ENCODE measurements around the gene ATXN1.

Gene ATXN1

GRCh38 chr6:16647422-16647821 is 113.8 kb downstream of the ATXN1 start:
- TF ChIP-seq GATA3 (IDR thresholded peaks at IDR 0.05; ENCODE audit: low read depth, low read length) (no peak), GATA2 (IDR thresholded peaks at IDR 0.05; ENCODE audit: low read depth, low read length) (no peak)

- no peak for TF ChIP-seq GATA3 (IDR thresholded peaks at IDR 0.05; ENCODE audit: low read depth, low read length)
- no peak for TF ChIP-seq GATA2 (IDR thresholded peaks at IDR 0.05; ENCODE audit: low read depth, low read length)
These were observed 116.6 kb downstream of the ATXN1 start for GRCh38 chr6:16644540-16645250.

- TF ChIP-seq GATA3 (IDR thresholded peaks at IDR 0.05; ENCODE audit: low read depth, low read length) (no peak), GATA2 (IDR thresholded peaks at IDR 0.05; ENCODE audit: low read depth, low read length) (no peak)
These were observed 121.4 kb downstream of the ATXN1 start for GRCh38 chr6:16639684-16640480.

- TF ChIP-seq GATA2 (IDR thresholded peaks at IDR 0.05; ENCODE audit: low read depth, low read length) = no peak
- TF ChIP-seq GATA3 (IDR thresholded peaks at IDR 0.05; ENCODE audit: low read depth, low read length) = no peak
These were observed 123.6 kb downstream of the ATXN1 start for GRCh38 chr6:16637635-16638034.

GRCh38 chr6:16635810-16636602 is 125.3 kb downstream of the ATXN1 start:
- no peak for TF ChIP-seq GATA3 (IDR thresholded peaks at IDR 0.05; ENCODE audit: low read depth, low read length)
- TF ChIP-seq GATA2 (IDR thresholded peaks at IDR 0.05; ENCODE audit: low read depth, low read length) = no peak

GRCh38 chr6:16635291-16635809 is 125.9 kb downstream of the ATXN1 start:
- no peak for TF ChIP-seq GATA2 (IDR thresholded peaks at IDR 0.05; ENCODE audit: low read depth, low read length)
- TF ChIP-seq GATA3 (IDR thresholded peaks at IDR 0.05; ENCODE audit: low read depth, low read length) = no peak

GRCh38 chr6:16634855-16635254 is 126.4 kb downstream of the ATXN1 start:
- TF ChIP-seq GATA2 (IDR thresholded peaks at IDR 0.05; ENCODE audit: low read depth, low read length) (no peak), GATA3 (IDR thresholded peaks at IDR 0.05; ENCODE audit: low read depth, low read length) (no peak)

- TF ChIP-seq GATA2 (IDR thresholded peaks at IDR 0.05; ENCODE audit: low read depth, low read length) (no peak), GATA3 (IDR thresholded peaks at IDR 0.05; ENCODE audit: low read depth, low read length) (no peak)
These were observed 127.3 kb downstream of the ATXN1 start for GRCh38 chr6:16633961-16634360.

- TF ChIP-seq GATA2 (IDR thresholded peaks at IDR 0.05; ENCODE audit: low read depth, low read length) (no peak), GATA3 (IDR thresholded peaks at IDR 0.05; ENCODE audit: low read depth, low read length) (no peak)
These were observed 127.8 kb downstream of the ATXN1 start for GRCh38 chr6:16633465-16633864.

GRCh38 chr6:16632101-16632500 is 129.2 kb downstream of the ATXN1 start:
- TF ChIP-seq GATA2 (IDR thresholded peaks at IDR 0.05; ENCODE audit: low read depth, low read length) (no peak), GATA3 (IDR thresholded peaks at IDR 0.05; ENCODE audit: low read depth, low read length) (no peak)

GRCh38 chr6:16630026-16630643 is 131.1 kb downstream of the ATXN1 start:
- TF ChIP-seq GATA2 (IDR thresholded peaks at IDR 0.05; ENCODE audit: low read depth, low read length) (no peak), GATA3 (IDR thresholded peaks at IDR 0.05; ENCODE audit: low read depth, low read length) (no peak)

- TF ChIP-seq GATA2 (IDR thresholded peaks at IDR 0.05; ENCODE audit: low read depth, low read length) (no peak), GATA3 (IDR thresholded peaks at IDR 0.05; ENCODE audit: low read depth, low read length) (no peak)
These were observed 134.6 kb downstream of the ATXN1 start for GRCh38 chr6:16626650-16627049.
